ENCODE results near the gene MGAT5.
A peak's percentile ranks its signal among the peaks of the same experiment; 100 is the strongest.

The MGAT5 gene

DNA sequence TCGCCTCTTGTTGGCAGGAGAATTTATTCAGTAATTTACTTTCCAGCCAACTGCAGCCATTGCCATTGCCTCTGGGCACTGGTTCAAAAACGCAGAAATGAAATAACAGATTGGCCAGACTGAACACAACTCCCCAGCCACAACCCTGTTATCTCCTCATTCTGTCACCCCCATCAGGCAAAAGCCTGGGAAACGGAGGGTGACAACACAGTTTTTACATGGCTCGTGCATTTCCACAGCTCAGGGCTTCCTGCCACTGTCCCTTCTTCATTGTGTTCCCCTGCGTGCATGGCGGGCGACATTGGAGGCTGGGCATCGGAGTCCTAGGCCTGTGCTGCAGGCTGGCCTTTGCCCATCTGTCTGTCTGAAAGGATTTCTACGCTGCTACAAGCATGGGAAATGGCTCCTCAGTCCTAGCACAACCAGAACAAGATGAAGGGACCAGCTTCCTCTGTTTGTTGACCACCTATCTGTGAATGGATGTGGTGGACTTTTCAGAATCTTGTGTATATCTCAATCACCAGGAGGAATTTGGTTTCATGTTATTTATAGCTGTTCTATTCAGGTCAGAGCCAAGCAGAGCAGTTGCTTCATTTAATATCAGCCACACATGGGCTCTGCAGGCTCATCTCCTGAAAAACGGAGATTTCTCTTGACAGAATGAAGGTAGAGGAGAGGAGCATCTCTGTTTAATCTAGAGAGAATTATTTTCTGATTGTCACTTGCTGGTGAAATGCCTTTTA is 107.0 kb downstream of the MGAT5 start:
- H3K9me3 Mint-ChIP-seq, result no peaks in the 10 kb centered on the region
- ATAC-seq, result no peak
- H3K4me1 Mint-ChIP-seq, result peaks cover 6% of the 10 kb centered on the region
- DNase-seq, result no peak
- H3K27ac Mint-ChIP-seq, result no peak overlapping the region
- no peak overlapping the region for H3K4me3 Mint-ChIP-seq
- no peaks in the 10 kb centered on the region for H3K27me3 Mint-ChIP-seq

DNA sequence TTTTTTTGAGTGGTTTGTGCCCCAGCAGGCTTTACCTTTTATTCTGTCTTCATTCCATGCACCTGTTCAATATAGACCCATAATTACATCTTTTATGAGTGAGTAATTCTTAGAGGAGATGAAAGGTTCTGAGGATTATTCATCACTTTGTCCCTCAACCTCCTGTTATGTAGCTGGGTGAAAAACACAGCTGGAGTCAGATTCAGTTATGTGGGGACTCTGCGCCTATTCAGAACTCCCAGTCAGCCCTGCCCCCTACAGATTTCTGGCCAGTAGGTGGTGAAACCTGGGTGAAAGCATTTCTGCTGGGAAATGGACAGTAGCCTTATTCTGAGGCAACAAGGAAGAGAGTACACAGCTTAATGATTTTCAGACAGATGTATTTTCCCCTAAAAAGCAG is 107.8 kb downstream of the MGAT5 start:
- no peak for ATAC-seq
- no peaks in the 10 kb centered on the region for H3K9me3 Mint-ChIP-seq
- no peak for DNase-seq
- peaks cover 8% of the 10 kb centered on the region for H3K4me1 Mint-ChIP-seq
- H3K27ac Mint-ChIP-seq, result no peak overlapping the region
- H3K27me3 Mint-ChIP-seq, result no peaks in the 10 kb centered on the region
- no peak overlapping the region for H3K4me3 Mint-ChIP-seq

DNA sequence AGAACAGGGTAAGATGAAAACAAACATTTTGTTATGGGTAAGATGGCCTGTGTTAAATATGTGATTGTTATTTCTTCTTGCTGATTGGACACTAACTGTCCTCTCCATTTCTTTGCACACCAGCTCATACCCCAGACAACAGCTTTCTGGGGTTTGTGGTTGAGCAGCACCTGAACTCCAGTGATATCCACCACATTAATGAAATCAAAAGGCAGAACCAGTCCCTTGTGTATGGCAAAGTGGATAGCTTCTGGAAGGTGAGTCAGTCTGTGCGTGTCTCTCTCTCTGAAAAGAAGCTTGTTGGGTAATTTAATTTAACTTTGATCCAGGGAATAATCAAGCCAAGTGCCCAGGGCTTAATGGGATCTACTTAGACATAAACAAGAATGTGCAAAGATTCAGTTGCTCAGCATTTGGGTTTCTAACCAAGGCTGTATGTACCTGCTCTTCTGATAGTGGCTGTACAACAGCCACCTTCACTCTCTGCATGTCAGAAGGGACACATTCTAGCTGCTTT is 108.3 kb downstream of the MGAT5 start:
- no peak for DNase-seq
- Mint-ChIP-seq H3K27me3 (no peaks in the 10 kb centered on the region), H3K4me1 (peaks cover 14% of the 10 kb centered on the region), H3K9me3 (no peaks in the 10 kb centered on the region), H3K27ac (peak overlapping the region in 1 of 2 donors; percentile 34), H3K4me3 (no peak overlapping the region)
- no peak for ATAC-seq

DNA sequence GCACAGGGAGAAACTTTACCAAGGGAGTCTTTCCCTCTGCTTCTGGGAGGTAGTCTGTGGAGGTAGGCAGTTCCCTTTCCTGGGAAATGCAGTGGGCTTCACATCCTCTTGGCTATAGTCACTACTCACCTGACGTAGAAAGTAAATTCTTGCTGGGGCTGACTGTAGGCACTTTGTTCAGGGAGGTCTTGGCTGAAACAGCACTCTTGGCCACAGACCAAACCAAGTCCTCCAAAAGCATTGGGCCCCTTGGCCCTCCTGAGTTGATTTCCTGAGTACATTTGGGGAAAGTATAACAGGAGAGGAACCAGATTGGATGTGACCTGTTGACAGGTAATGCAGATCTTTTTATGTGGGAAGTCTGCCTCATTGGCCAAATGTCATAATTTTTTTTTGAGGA is 108.9 kb downstream of the MGAT5 start:
- Mint-ChIP-seq H3K4me1 (peaks cover 19% of the 10 kb centered on the region), H3K27me3 (no peaks in the 10 kb centered on the region), H3K27ac (no peak overlapping the region), H3K4me3 (no peak overlapping the region), H3K9me3 (no peaks in the 10 kb centered on the region)
- ATAC-seq (no peak), DNase-seq (no peak)

DNA sequence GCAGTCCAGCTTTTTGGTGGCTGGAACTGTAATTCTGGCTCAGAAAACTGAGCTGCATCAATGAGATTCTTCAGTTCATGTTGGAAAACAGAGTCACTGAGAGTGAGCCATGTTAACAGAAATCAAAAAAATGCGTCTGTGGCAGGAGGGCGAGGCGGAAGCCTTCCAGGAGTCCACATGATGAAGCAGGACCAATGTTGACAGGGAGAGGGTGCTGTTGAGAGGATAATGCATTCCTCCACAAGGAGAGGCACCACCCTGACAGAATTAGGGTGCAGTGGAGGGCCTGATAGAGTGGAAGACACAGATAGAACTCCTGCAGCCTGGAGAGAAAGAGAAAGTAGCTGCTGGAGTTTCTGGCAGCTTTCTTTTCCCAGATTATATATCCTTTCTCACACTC is 111.5 kb downstream of the MGAT5 start:
- Mint-ChIP-seq H3K27ac (no peak overlapping the region), H3K4me1 (peaks cover 32% of the 10 kb centered on the region), H3K9me3 (no peaks in the 10 kb centered on the region), H3K4me3 (no peak overlapping the region), H3K27me3 (no peaks in the 10 kb centered on the region)
- DNase-seq, result no peak
- ATAC-seq, result no peak

DNA sequence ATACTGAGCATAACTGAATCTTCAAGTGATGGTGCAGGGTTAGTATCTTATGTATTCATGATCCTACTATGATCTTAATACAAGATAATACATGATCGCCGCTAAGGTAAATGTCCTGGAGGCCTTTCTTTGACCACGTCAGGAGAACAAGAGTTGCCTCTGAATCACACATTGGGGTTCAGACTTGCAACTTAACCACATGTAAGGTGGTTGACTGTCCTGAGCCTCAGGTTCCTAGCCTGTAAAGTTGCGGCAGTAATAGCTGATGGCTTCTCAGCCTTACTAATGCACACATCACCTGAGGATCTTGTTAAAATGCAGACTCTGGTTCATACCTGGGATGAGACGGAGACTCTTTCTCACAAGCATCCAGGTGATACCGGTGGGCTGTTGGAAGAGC is 112.5 kb downstream of the MGAT5 start:
- Mint-ChIP-seq H3K9me3 (no peaks in the 10 kb centered on the region), H3K27ac (no peak overlapping the region), H3K27me3 (no peaks in the 10 kb centered on the region), H3K4me1 (peaks cover 33% of the 10 kb centered on the region), H3K4me3 (no peak overlapping the region)
- no peak for DNase-seq
- no peak for ATAC-seq

DNA sequence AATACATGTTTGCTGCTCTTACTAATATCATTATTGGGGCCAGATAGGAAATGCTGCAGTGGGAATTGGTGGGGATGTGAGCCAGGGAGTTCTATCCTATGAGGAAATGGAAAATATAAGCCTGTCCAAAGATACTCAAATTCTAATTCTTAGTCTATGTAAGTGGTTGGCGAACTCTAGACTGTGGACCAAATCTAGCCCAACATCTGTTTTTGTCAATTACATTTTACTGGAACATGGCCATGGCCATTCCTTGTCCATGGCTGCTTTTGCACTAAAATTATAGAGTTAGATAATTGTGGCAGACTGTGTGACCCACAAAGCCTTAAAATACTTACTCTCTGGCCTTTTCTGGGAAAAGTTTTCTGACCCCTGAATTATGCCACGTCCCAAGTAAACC is 113.3 kb downstream of the MGAT5 start:
- ATAC-seq, result no peak
- H3K27me3 Mint-ChIP-seq, result no peaks in the 10 kb centered on the region
- DNase-seq, result no peak
- H3K4me1 Mint-ChIP-seq, result peaks cover 33% of the 10 kb centered on the region
- H3K4me3 Mint-ChIP-seq, result no peak overlapping the region
- H3K9me3 Mint-ChIP-seq, result no peaks in the 10 kb centered on the region
- H3K27ac Mint-ChIP-seq, result no peak overlapping the region

DNA sequence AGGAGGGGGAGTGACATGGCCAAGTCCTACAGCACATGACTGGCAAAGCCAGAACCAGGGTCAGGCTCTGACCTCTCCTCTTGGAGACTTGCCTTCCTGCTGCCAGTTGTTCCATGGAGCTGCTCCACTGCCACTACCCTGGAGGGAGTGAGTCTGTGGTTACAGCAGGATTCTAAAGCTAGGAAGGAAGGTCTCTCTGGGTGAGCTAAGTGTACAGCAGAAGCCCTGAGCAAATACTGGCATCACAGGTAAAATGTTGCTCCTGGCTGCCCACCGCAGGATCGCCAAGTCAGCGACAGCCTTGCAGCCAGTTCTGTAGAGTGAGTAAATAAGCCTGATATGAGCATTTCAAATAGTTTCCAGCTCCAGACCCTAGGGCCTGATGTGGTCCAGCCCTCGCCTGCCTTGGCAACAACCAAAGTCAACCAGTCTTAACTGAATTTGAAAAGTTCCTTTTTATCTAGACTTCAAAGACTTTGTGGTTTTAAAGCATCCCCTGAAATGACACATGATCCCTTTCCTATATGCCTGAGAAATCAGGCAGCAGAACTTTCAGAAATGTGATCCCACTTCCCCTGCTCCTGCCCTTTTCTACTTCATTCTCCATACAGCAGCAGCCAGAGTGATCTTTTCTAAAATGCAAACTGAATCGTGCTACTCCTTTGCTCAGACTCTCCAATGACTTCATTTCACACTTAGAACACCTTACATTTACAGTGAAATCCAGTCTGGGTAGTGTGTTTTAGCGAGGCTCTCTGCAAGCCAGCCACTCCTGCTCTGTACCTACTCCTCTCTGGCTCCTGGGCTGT is 114.3 kb downstream of the MGAT5 start:
- DNase-seq (no peak), ATAC-seq (peak; percentile 59)
- no peak overlapping the region for H3K4me3 Mint-ChIP-seq
- H3K27me3 Mint-ChIP-seq, result no peaks in the 10 kb centered on the region
- H3K4me1 Mint-ChIP-seq, result peaks cover 33% of the 10 kb centered on the region
- peak overlapping the region in 1 of 2 donors; percentile 5 for H3K27ac Mint-ChIP-seq
- H3K9me3 Mint-ChIP-seq, result no peaks in the 10 kb centered on the region

DNA sequence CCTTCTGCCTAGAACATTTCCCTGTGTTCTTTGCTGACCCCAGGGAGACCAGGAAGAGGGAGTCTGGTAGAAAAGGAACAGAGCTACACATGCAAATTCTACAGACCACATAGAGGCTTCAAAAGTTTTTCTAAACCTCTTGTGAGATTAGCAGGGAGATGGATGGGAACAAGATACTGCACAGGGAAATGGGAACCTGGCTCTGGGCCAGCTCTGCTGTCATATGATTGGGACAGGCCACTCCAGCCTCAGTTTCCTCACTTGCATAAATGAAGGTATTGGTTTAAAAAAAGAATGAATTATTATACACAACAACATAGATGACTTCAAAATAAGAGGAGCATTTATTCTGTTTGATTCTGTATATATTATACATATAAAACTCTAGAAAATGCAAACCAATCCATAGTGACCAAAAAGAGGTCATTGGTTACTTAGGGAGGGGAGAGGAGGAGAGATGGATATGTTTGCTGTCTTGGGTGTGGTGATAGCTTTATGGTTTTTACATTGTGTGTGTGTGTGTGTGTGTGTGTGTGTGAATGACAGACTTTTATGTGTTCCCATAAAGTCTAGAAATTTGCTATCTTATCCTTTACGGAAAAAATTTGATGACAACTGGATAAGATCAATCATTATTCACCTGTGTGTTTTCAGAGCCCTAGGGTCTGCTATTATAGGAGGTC is 115.5 kb downstream of the MGAT5 start:
- Mint-ChIP-seq H3K27me3 (no peaks in the 10 kb centered on the region), H3K4me1 (peaks cover 33% of the 10 kb centered on the region), H3K27ac (no peak overlapping the region), H3K9me3 (no peaks in the 10 kb centered on the region), H3K4me3 (no peak overlapping the region)
- DNase-seq, result no peak
- no peak for ATAC-seq

DNA sequence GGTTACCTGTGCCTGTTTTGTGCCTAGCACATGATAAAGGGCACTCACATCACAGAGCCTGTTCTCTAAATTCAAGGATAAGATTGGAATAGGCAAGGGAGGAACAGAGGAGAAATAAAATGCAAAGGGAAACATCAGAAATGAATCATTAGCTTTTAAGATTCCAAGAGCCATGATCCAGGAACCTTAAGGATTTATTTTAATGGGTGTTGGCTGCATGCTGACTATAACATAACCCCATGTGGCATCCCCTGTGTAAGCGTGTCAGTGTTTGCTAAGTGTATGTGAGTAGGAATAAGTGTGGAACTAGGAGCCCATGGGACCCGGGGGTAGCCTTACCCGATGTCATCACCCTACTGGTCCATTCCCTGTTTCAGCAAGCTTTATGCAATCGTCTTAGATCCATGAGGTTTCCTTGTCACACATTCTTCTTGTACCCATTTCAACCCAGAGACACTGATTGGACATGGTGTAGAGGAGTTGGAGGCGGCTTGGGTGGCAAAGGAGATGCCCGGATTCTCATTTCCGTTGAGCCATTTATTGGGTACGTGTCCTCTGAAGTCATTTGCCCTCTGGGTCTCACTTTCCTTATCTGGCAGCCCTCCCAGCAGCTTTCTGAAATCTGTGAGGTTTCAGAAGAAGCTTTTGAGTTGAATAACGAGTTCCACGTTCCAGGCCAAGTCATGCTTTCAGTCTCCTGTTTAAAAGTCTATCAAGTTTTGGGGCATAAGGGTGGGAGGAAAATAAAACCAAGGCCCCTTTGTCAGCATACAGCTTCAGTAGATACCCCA is 117.0 kb downstream of the MGAT5 start:
- no peak overlapping the region for H3K4me3 Mint-ChIP-seq
- no peak overlapping the region for H3K27ac Mint-ChIP-seq
- ATAC-seq (no peak), DNase-seq (no peak)
- H3K27me3 Mint-ChIP-seq, result no peaks in the 10 kb centered on the region
- peaks cover 33% of the 10 kb centered on the region for H3K4me1 Mint-ChIP-seq
- H3K9me3 Mint-ChIP-seq, result no peaks in the 10 kb centered on the region

DNA sequence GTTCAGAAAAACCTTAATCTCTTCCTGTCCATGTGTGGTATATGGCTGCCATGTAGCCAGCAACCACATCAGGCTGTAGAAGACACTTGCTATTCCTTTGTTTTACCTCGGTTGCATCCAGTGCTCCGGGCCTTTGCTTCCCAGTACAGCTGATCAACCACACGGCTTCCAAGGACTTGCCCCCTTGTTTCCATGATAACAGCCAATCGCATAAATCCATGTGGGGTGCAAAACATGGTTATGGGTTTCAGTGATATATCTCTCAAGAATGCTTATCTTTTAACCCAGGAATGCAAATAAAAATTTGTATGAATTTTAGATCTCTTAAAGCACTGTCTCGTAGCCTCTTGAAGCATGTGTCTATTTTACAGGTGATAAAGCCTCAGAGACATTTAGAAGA is 118.3 kb downstream of the MGAT5 start:
- Mint-ChIP-seq H3K9me3 (no peaks in the 10 kb centered on the region), H3K4me3 (no peak overlapping the region)

DNA sequence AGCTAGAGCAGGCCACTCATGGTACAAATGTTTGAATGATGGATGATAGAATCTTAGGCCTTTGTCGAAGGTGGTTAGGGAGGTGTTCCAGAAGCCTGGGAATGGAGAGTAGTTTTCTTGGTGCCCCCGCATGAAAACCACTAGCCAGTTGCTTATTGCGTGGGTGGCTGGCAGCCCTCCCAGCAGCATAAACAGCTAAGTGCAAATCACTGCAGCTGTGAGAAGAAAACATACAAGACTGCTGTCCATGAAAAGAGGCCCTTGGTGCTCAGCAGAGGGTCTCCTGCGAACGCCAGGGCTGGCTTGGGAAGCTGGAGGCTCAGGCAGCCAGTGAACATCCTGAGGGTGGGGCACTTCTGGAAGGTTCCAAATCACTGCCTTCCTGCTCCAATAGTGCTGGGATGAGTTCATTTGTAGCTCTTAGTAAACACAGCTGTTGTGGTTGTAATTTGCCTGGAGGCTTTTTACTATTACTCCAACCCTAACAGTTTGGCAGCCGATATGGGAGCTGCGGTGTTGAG is 118.8 kb downstream of the MGAT5 start:
- no peaks in the 10 kb centered on the region for H3K27me3 Mint-ChIP-seq
- ATAC-seq, result no peak
- no peaks in the 10 kb centered on the region for H3K9me3 Mint-ChIP-seq
- no peak overlapping the region for H3K4me3 Mint-ChIP-seq
- peaks cover 21% of the 10 kb centered on the region for H3K4me1 Mint-ChIP-seq
- H3K27ac Mint-ChIP-seq, result no peak overlapping the region
- no peak for DNase-seq

More for the DNA sequence above, 118.3 kb downstream of the MGAT5 start:
- H3K27me3 Mint-ChIP-seq, result no peaks in the 10 kb centered on the region
- peaks cover 26% of the 10 kb centered on the region for H3K4me1 Mint-ChIP-seq
- no peak overlapping the region for H3K27ac Mint-ChIP-seq
- no peak for ATAC-seq
- DNase-seq, result no peak

DNA sequence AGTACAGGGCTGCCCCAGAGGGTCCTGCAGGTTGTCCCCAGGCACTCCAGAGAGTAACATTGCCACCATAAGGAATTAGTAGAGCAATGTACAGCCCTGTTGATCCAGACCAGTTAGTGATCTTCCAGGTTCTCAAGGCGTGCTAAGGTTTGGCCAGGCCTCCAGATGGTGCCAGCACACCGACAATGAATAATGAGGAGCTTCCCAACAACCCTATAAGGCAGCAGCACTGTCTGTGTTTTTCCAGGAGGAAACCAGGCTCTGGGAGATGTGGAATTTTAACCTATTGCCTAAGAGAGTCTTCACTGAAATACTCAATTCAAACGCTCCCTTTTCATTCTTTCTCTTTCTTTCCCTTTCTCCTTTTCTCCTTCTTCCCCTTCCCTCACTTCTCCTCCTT is 122.1 kb downstream of the MGAT5 start:
- no peak for DNase-seq
- Mint-ChIP-seq H3K27me3 (no peaks in the 10 kb centered on the region), H3K27ac (no peak overlapping the region)

DNA sequence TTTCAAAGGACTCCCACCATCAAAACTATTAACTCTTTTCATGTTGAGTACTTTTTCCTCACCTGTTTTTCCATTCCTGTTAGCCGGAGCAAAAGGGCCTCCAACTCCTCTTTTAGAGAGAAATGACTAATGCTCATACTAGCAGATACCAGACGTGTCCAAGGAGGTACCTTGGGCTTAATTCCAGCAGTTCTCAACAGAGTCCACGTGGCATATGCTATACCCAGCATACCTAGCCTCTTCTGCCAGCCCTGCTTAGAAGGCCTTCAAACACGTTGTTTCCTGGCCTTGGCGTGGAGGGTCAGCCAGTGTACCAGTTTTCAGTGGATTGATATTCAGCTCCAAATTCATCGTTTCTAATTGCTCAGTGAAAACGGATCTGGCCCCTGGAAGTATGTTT is 123.9 kb downstream of the MGAT5 start:
- Mint-ChIP-seq H3K4me1 (no peaks in the 10 kb centered on the region), H3K27ac (no peak overlapping the region), H3K27me3 (no peaks in the 10 kb centered on the region), H3K9me3 (no peaks in the 10 kb centered on the region), H3K4me3 (no peak overlapping the region)
- no peak for DNase-seq
- ATAC-seq, result no peak

More for the DNA sequence above, 122.1 kb downstream of the MGAT5 start:
- no peak for ATAC-seq
- H3K9me3 Mint-ChIP-seq, result no peaks in the 10 kb centered on the region
- peaks cover 2% of the 10 kb centered on the region for H3K4me1 Mint-ChIP-seq
- H3K4me3 Mint-ChIP-seq, result no peak overlapping the region

DNA sequence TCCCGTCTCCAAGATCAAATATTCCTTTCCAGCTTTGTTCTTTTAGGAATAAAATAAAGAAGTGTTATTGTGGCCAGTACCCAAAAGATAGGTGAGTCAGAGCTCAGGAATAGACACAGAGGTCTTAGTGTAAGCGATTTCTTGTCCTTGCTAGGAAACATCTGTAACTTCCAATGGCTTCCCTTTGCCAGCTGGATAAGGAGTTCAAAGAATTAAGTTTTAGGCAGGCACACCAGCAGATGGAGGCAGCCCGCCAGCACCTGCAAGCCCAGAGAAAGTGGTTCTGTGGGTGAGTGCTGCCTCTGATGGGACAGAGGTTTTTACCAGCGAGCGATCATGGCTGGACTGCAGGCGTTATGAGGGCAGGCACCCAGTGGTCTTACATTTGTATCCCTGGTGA is 125.4 kb downstream of the MGAT5 start:
- H3K27me3 Mint-ChIP-seq, result no peaks in the 10 kb centered on the region
- H3K9me3 Mint-ChIP-seq, result no peaks in the 10 kb centered on the region
- ATAC-seq (no peak), DNase-seq (no peak)
- no peak overlapping the region for H3K4me3 Mint-ChIP-seq
- peak overlapping the region in 1 of 2 donors; percentile 49 for H3K27ac Mint-ChIP-seq
- H3K4me1 Mint-ChIP-seq, result no peaks in the 10 kb centered on the region

Measured in stimulated activated naive CD8-positive, alpha-beta T cell treated with anti-CD3 and anti-CD28 coated beads, Interleukin-15, amount 100 ng/mL, for 72 hours (primary cell).